MCF 10A (cell line): ENCODE measurements around the gene HNRNPA0. TPM values are rescaled to one million over a fixed set of nuclear protein-coding genes. Genes with fewer than 3 reads are reported as not detected.

Source experiments
- Bru-seq: library from RNA; stranded (reverse); fragments of 400-500 nt; gene quantifications from one replicate; lab custom pipeline; 2021; lab: Mats Ljungman, UMichigan
- BruChase-seq, 2 experiments: library from RNA; stranded (reverse); fragments of 400-500 nt; gene quantifications; one replicate each; lab custom pipeline; 2021; lab: Mats Ljungman, UMichigan
- BruUV-seq: library from RNA; stranded (reverse); fragments of 400-500 nt; replicated peaks from 2 replicates; lab custom pipeline; 2021; lab: Mats Ljungman, UMichigan
- CTCF ChIA-PET: fragments of 300-600 bp; sonication (Branson Sonifier 250); formaldehyde crosslinking; extraction: SDS; loops from one replicate; lab custom pipeline; 2021; ENCODE audit warnings: antibody characterized with exemption, inconsistent platforms; lab: Yijun Ruan, JAX
- POLR2A ChIA-PET: fragments of 300-600, 350-650 bp; sonication (Branson Sonifier 250); formaldehyde crosslinking; extraction: SDS; loops from one replicate; lab custom pipeline; 2020; ENCODE audit warnings: antibody characterized with exemption, inconsistent platforms; lab: Yijun Ruan, JAX
- DNase-seq: peaks from one replicate; pipeline ENCODE4 v3.0.0-alpha.2; 2018; ENCODE audit not compliant: unreplicated experiment
- H3K27ac Mint-ChIP-seq: one replicate; pipeline ENCODE4 v1.8.0; 2022; ENCODE audit warnings: mild to moderate bottlenecking, low read depth, mixed read lengths; ENCODE audit not compliant: unreplicated experiment
- H3K27me3 Mint-ChIP-seq: one replicate; pipeline ENCODE4 v1.8.0; 2022; ENCODE audit warnings: mixed read lengths; ENCODE audit not compliant: insufficient read depth, unreplicated experiment
- H3K36me3 Mint-ChIP-seq: one replicate; pipeline ENCODE4 v1.8.0; 2022; ENCODE audit warnings: mild to moderate bottlenecking, moderate library complexity, mixed read lengths; ENCODE audit not compliant: insufficient read depth, unreplicated experiment
- H3K4me1 Mint-ChIP-seq: one replicate; pipeline ENCODE4 v1.8.0; 2022; ENCODE audit warnings: mixed read lengths; ENCODE audit not compliant: insufficient read depth, unreplicated experiment
- H3K4me3 Mint-ChIP-seq: one replicate; pipeline ENCODE4 v1.8.0; 2022; ENCODE audit warnings: mild to moderate bottlenecking, moderate library complexity, mixed read lengths; ENCODE audit not compliant: unreplicated experiment
- H3K9me3 Mint-ChIP-seq: one replicate; pipeline ENCODE4 v1.8.0; 2022; ENCODE audit warnings: mixed read lengths; ENCODE audit not compliant: unreplicated experiment
- CTCF ChIP-seq: fragments of 200-600 bp; IDR thresholded peaks from one replicate; pipeline ENCODE4 v1.8.0; 2022; ENCODE audit warnings: antibody characterized with exemption, mild to moderate bottlenecking; ENCODE audit not compliant: unreplicated experiment
- intact Hi-C: fragments of 100-400 bp; cut with micrococcal nuclease; formaldehyde crosslinking; loops from 2 replicates; pipeline ENCODE4 v1.14.1; 2022
- long read RNA-seq: library from polyadenylated mRNA; stranded (forward); transcript quantifications from one replicate; pipeline ENCODE4 v2.0.0, GENCODE V29; 2022
- total RNA-seq: library from RNA; stranded (reverse); gene quantifications from 2 replicates; pipeline ENCODE4 v1.2.3, GENCODE V29; 2022

Gene HNRNPA0
- 30.8 and 31.8 TPM in 2 replicates for total RNA-seq
- Bru-seq, nascent RNA, result percentile 92 among the genes with signal in this experiment
- percentile 98 among the genes with signal in this experiment for BruChase-seq, experiment 1, labeled RNA remaining after a 6-hour chase
- BruChase-seq, experiment 2, labeled RNA remaining after a 2-hour chase, result percentile 98 among the genes with signal in this experiment
- long read RNA-seq, full-length matches to known transcripts, result 41 of 41 reads
- long read RNA-seq, partial matches to known transcripts, result 0 of 41 reads
- long read RNA-seq, other reads (novel, unspliced or antisense), result 0 of 41 reads

DNA sequence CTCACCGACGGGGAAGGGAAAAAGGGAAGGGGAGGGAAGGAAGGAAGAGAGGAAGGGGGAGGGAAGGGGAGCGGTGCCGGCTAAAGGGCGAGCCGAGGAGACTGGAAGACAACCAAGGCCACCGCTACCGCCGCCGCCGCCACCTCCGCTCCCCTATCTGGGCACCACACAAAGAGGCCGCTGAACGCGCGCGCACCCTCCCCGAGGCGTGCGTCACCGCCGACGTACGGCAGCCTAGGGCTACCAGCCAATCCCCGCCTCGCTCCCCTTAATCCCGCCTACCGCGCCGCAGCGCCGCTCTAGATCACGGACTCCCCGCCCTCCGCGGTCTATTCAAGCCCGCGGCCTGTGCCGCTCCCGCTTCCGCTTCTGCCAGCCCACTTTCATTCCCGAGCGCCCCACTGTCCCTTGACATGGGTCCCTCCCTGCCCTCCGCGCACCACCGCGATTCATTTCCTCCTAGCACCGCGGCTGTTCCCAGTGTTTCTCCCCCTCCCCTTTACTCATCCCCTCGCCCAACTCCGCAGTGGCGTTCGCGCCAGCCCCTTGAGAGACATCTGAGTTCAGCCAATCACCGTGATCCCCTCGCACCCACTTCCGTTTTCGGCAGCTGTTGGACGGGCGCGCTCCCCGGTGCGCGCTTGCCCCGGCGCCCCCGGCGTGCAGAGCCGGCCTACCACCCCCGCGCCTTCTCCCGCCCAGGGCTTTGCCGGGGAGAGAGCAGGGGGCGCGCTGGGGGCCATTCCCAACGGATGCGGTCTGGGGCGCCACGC lies at the start of gene HNRNPA0:
Gene HNRNPA0, minus strand, starts transcription at position 176 of the 773 bp plus-strand sequence. CDS start 297 bp downstream, outside the sequence.
- Mint-ChIP-seq H3K4me1 (peaks cover 28% of the 10 kb centered on the region), H3K4me3 (peak within 1 kb of the TSS; percentile 87), H3K36me3 (peaks cover 33% of the 10 kb centered on the region), H3K27ac (peak within 1 kb of the TSS; percentile 99), H3K27me3 (no peaks in the 10 kb centered on the region), H3K9me3 (no peaks in the 10 kb centered on the region)
- peak; percentile 98 for DNase-seq
- BruUV-seq, result no TSS peak
- TF ChIP-seq CTCF, result no peak
- POLR2A ChIA-PET, result interaction anchor here (0.5 to 4.3 kb wide), 36 partner anchors 9 to 1727 kb away, joined by 3 to 53 read pairs (median 4); partner anchors contain the start of genes BRD8, FAM13B and NME5
- CTCF ChIA-PET, result interaction anchor here (0.6 to 3.9 kb wide), 13 partner anchors 12 to 282 kb away, joined by 3 to 35 read pairs (median 6); no protein-coding TSS in a partner anchor
- intact Hi-C loops, result loop anchor here (5.0 kb wide), 2 partner anchors 278 to 583 kb away; partner anchors contain the start of genes FAM13B and FAM53C

- Mint-ChIP-seq H3K9me3 (no peaks in the 10 kb centered on the region), H3K36me3 (no peaks in the 10 kb centered on the region), H3K27ac (no peak overlapping the region), H3K27me3 (peaks cover 54% of the 10 kb centered on the region), H3K4me1 (no peaks in the 10 kb centered on the region), H3K4me3 (no peak overlapping the region)
- no peak for TF ChIP-seq CTCF
- ChIA-PET POLR2A (no interaction called here), CTCF (interaction anchor here (0.6 kb wide), 1 partner anchor 281 kb away, joined by 4 read pairs; the partner anchor contains the start of gene WNT8A)
- intact Hi-C loops, result no loop called here
- DNase-seq, result no peak
- no TSS peak for BruUV-seq
These were observed 48.4 kb upstream of the HNRNPA0 start for GRCh38 chr5:137802282-137803210.

- ChIA-PET POLR2A (interaction anchor here (0.7 to 1.1 kb wide), 2 partner anchors 17 to 355 kb away, joined by 3 to 4 read pairs; no protein-coding TSS in a partner anchor), CTCF (interaction anchor here (0.6 to 0.8 kb wide), 3 partner anchors 22 to 367 kb away, joined by 3 to 5 read pairs (median 5); no protein-coding TSS in a partner anchor)
- TF ChIP-seq CTCF, result no peak
- Mint-ChIP-seq H3K4me3 (no peak overlapping the region), H3K27ac (no peak overlapping the region), H3K36me3 (no peaks in the 10 kb centered on the region), H3K27me3 (peaks cover 71% of the 10 kb centered on the region), H3K9me3 (no peaks in the 10 kb centered on the region), H3K4me1 (no peaks in the 10 kb centered on the region)
- intact Hi-C loops, result no loop called here
- DNase-seq, result no peak
- no TSS peak for BruUV-seq
These were observed 46.7 kb upstream of the HNRNPA0 start for GRCh38 chr5:137800700-137801411.
